ENCODE data around the gene UBE2O. TPM values are rescaled to one million over a fixed set of nuclear protein-coding genes. Genes with fewer than 3 reads are reported as not detected.

Gene UBE2O
- total RNA-seq, 2 donors from 2014 or later = 19.5 to 21.8 TPM

- H3K27ac ChIP-seq = no peak overlapping the region
- H3K4me1 ChIP-seq = no peaks in the 10 kb centered on the region
- no peaks in the 10 kb centered on the region for H3K36me3 ChIP-seq
- H3K4me3 ChIP-seq = no peak overlapping the region
- no peaks in the 10 kb centered on the region for H3K27me3 ChIP-seq
- no peak for DNase-seq (ENCODE audit: low spot score)
- TF ChIP-seq CTCF (IDR thresholded peaks at IDR 0.05) = no peak
- no peaks in the 10 kb centered on the region for H3K9me3 ChIP-seq
These were observed 6.7 kb upstream of the UBE2O start for GRCh38 chr17:76459674-76460073.

- H3K27ac ChIP-seq = no peak overlapping the region
- TF ChIP-seq CTCF (IDR thresholded peaks at IDR 0.05) = peak; percentile 31 to 70
These were observed 5.9 kb upstream of the UBE2O start for GRCh38 chr17:76458580-76459490.

GRCh38 chr17:76453431-76453743, 435 bp upstream of the UBE2O start:
- TF ChIP-seq CTCF (IDR thresholded peaks at IDR 0.05) = no peak
- H3K9me3 ChIP-seq = no peaks in the 10 kb centered on the region
- H3K36me3 ChIP-seq = no peaks in the 10 kb centered on the region
- peak overlapping the region in 1 of 2 donors; percentile 97 for H3K4me3 ChIP-seq
- H3K4me1 ChIP-seq = peaks cover 3 to 32% of the 10 kb centered on the region in 2 donors
- no peaks in the 10 kb centered on the region for H3K27me3 ChIP-seq
- peak overlapping the region in 1 of 2 donors; percentile 93 for H3K27ac ChIP-seq
- no peak for DNase-seq (ENCODE audit: low spot score)

More at GRCh38 chr17:76458580-76459490, 5.9 kb upstream of the UBE2O start:
- DNase-seq (ENCODE audit: low spot score) = no peak
- Histone ChIP-seq H3K4me3 (no peak overlapping the region), H3K9me3 (no peaks in the 10 kb centered on the region), H3K27me3 (no peaks in the 10 kb centered on the region), H3K36me3 (no peaks in the 10 kb centered on the region), H3K4me1 (no peaks in the 10 kb centered on the region)

DNA sequence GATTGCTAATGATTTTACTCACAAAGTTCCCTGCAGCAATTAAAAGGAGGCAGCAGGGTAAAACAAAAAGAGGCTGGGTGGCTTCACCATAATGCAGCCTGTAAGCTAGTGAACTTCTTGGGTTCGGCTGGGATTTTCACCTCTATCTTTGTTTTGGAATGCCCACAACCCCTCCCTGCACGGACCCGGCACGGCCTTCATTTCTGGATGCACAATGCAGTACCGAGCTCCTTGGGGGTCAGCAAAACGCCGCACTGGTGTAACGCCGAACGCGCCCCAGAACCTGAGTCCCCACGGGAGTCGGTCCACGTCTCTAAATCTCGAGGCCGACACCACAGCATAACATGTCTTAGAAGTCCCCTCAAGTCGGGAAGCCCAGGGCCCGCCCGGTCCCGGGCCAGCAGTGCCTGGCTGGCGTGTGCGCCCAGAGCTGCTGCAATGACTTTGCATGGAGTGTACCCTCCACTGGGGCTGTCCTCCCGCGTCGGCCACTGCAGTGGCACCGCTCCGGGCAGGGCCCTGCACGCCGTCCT, 759 bp downstream of the UBE2O start:
- peak overlapping the region; percentile 93 to 94 for H3K27ac ChIP-seq
- peak overlapping the region; percentile 79 to 97 for H3K4me3 ChIP-seq
- no peaks in the 10 kb centered on the region for H3K9me3 ChIP-seq
- no peaks in the 10 kb centered on the region for H3K27me3 ChIP-seq
- H3K4me1 ChIP-seq = peaks cover 3 to 42% of the 10 kb centered on the region in 2 donors
- DNase-seq (ENCODE audit: low spot score) = no peak
- H3K36me3 ChIP-seq = no peaks in the 10 kb centered on the region
- TF ChIP-seq CTCF (IDR thresholded peaks at IDR 0.05) = no peak

- Histone ChIP-seq H3K27me3 (no peaks in the 10 kb centered on the region), H3K36me3 (no peaks in the 10 kb centered on the region), H3K4me1 (peaks cover 3 to 49% of the 10 kb centered on the region in 2 donors), H3K27ac (peak overlapping the region; percentile 93 to 94), H3K9me3 (no peaks in the 10 kb centered on the region), H3K4me3 (peak overlapping the region; percentile 79 to 97)
- no peak for DNase-seq (ENCODE audit: low spot score)
- no peak for TF ChIP-seq CTCF (IDR thresholded peaks at IDR 0.05)
These were observed 1.4 kb downstream of the UBE2O start for GRCh38 chr17:76451506-76451905.
